Measurements from ENCODE around the gene ACY1. TPM values are rescaled to one million over a fixed set of nuclear protein-coding genes. Genes with fewer than 3 reads are reported as not detected.

The ACY1 gene
- total and polyA plus RNA-seq, 7 experiments from 2014 or later, result 7.8 to 28.3 (median 12.4) TPM

DNA sequence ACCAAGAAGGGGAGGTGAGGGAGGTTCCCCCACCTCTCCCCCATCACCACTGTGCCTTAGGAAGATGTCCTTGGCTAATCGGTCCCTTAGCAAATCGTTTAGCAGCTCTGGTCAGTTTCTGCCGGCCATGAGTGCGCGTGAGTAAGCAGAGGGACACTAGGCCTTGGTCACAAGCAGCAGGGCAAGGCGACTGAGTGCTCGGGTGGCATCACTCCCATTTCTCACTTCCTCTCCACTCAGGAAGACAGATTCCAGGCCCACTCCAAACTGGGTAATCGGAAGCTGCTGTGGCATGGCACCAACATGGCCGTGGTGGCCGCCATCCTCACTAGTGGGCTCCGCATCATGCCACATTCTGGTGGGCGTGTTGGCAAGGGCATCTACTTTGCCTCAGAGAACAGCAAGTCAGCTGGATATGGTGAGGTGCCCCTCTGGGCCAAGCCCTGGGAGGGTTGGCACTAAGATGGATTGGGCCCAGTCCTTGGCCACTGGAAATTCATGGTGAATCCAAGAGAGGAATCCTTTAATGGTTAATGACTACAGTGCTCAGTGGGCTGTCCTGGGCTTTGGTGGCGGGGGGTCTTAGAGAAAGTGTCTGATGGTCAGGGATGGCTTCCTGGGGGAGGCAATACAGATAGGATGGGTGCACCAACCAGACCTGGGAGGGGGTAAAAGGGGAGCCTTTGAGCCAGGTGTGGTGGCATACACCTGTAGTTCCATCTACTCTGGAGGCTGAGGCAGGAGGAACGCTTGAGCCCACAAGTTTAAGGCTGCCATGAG is 37.2 kb upstream of the ACY1 start:
- no peaks in the 10 kb centered on the region for H3K27me3 ChIP-seq (ENCODE audit: control insufficient read depth in 2 of 2, insufficient read depth in 2 of 2, low read length in 2 of 2)
- peaks cover 6 to 19% (median 9%) of the 10 kb centered on the region in 7 donors for H3K4me1 Mint-ChIP-seq
- CTCF ChIA-PET, result interaction anchor here (0.7 kb wide), 1 partner anchor 199 kb away, joined by 3 read pairs; no protein-coding TSS in a partner anchor
- H3K27ac ChIP-seq (ENCODE audit: low read depth, low read length), result no peak overlapping the region
- H3K9me3 Mint-ChIP-seq, result no peaks in the 10 kb centered on the region
- intact Hi-C loops (cut with micrococcal nuclease), result no loop called here
- no peak overlapping the region for H3K27ac Mint-ChIP-seq
- peak overlapping the region in 1 of 10 donors; percentile 38 for H3K4me3 Mint-ChIP-seq
- H3K9me3 ChIP-seq (ENCODE audit: control insufficient read depth in 2 of 3, low read length in 3 of 3), result no peaks in the 10 kb centered on the region
- POLR2A ChIA-PET, result interaction anchor here (1.1 kb wide), 1 partner anchor 21 kb away, joined by 3 read pairs; the partner anchor contains the start of gene PCBP4
- ATAC-seq (no peak), DNase-seq (peak in 1 of 9 donors; percentile 5)
- peaks cover 0 to under 1% (median 0%) of the 10 kb centered on the region in 5 donors for H3K27me3 Mint-ChIP-seq
- no peaks in the 10 kb centered on the region for H3K36me3 ChIP-seq (ENCODE audit: control insufficient read depth in 2 of 3, insufficient read depth in 3 of 3, low read length in 3 of 3)
- H3K36me3 Mint-ChIP-seq, result peaks cover 0 to 6% (median 0%) of the 10 kb centered on the region in 5 donors
- no peak overlapping the region for H3K4me3 ChIP-seq (ENCODE audit: low read length)
- peaks cover 13 to 15% of the 10 kb centered on the region in 2 donors for H3K4me1 ChIP-seq (ENCODE audit: control insufficient read depth in 2 of 2, insufficient read depth in 2 of 2, low read length in 2 of 2)

GRCh38 chr3:51946796-51947195 is 36.5 kb upstream of the ACY1 start:
- H3K27ac Mint-ChIP-seq, result no peak overlapping the region
- no peaks in the 10 kb centered on the region for H3K9me3 Mint-ChIP-seq
- Histone ChIP-seq H3K27ac (ENCODE audit: low read depth, low read length) (no peak overlapping the region), H3K4me3 (ENCODE audit: low read length) (no peak overlapping the region), H3K36me3 (ENCODE audit: control insufficient read depth in 2 of 3, insufficient read depth in 3 of 3, low read length in 3 of 3) (no peaks in the 10 kb centered on the region), H3K9me3 (ENCODE audit: control insufficient read depth in 2 of 3, low read length in 3 of 3) (no peaks in the 10 kb centered on the region), H3K27me3 (ENCODE audit: control insufficient read depth in 2 of 2, insufficient read depth in 2 of 2, low read length in 2 of 2) (no peaks in the 10 kb centered on the region), H3K4me1 (ENCODE audit: control insufficient read depth in 2 of 2, insufficient read depth in 2 of 2, low read length in 2 of 2) (peaks cover 10 to 12% of the 10 kb centered on the region in 2 donors)
- ChIA-PET CTCF (no interaction called here), POLR2A (interaction anchor here (1.1 kb wide), 1 partner anchor 20 kb away, joined by 3 read pairs; the partner anchor contains the start of gene PCBP4)
- H3K4me1 Mint-ChIP-seq, result peaks cover 3 to 14% (median 6%) of the 10 kb centered on the region in 7 donors
- H3K27me3 Mint-ChIP-seq, result peaks cover 0 to 3% (median 0%) of the 10 kb centered on the region in 5 donors
- DNase-seq (no peak), ATAC-seq (no peak)
- intact Hi-C loops (cut with micrococcal nuclease), result no loop called here
- peaks cover 0 to 6% (median 0%) of the 10 kb centered on the region in 5 donors for H3K36me3 Mint-ChIP-seq
- no peak overlapping the region for H3K4me3 Mint-ChIP-seq

DNA sequence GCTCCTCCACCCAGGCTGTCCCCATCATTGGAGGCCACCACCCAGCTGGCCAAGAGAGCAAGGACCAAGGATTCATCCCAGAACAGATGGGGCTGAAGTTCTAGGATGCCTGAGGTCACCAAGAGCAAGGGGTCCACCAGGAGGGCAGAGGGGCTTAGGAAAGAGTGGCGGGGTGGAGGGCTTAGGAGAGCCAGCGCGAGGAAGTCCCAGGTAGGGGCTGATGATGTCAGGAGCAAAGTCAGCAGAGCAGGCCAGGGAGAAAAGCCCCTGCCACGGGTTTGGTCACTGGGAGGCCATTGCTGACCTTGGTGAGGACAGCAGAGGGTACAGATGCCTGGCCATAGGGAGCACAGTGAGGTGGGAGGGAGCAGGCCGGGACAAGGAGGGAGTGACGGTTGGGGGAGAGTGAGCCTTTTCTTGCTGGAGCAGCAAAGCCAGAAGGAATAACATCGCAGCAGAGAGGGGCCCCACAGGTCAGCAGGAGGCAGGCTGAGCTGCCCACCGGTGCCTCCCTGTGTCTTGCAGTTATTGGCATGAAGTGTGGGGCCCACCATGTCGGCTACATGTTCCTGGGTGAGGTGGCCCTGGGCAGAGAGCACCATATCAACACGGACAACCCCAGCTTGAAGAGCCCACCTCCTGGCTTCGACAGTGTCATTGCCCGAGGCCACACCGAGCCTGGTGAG is 36.0 kb upstream of the ACY1 start:
- H3K36me3 Mint-ChIP-seq, result peaks cover 0 to 6% (median 0%) of the 10 kb centered on the region in 5 donors
- Histone ChIP-seq H3K4me1 (ENCODE audit: control insufficient read depth in 2 of 2, insufficient read depth in 2 of 2, low read length in 2 of 2) (peaks cover 8 to 11% of the 10 kb centered on the region in 2 donors), H3K9me3 (ENCODE audit: control insufficient read depth in 2 of 3, low read length in 3 of 3) (no peaks in the 10 kb centered on the region), H3K36me3 (ENCODE audit: control insufficient read depth in 2 of 3, insufficient read depth in 3 of 3, low read length in 3 of 3) (no peaks in the 10 kb centered on the region), H3K27ac (ENCODE audit: low read depth, low read length) (no peak overlapping the region), H3K27me3 (ENCODE audit: control insufficient read depth in 2 of 2, insufficient read depth in 2 of 2, low read length in 2 of 2) (no peaks in the 10 kb centered on the region), H3K4me3 (ENCODE audit: low read length) (no peak overlapping the region)
- no peaks in the 10 kb centered on the region for H3K9me3 Mint-ChIP-seq
- POLR2A ChIA-PET, result interaction anchor here (1.1 kb wide), 1 partner anchor 19 kb away, joined by 3 read pairs; the partner anchor contains the start of gene PCBP4
- no peak overlapping the region for H3K4me3 Mint-ChIP-seq
- CTCF ChIA-PET, result no interaction called here
- no peak for ATAC-seq
- H3K27ac Mint-ChIP-seq, result peak overlapping the region in 1 of 9 donors; percentile 70
- H3K27me3 Mint-ChIP-seq, result peaks cover 0 to 9% (median 4%) of the 10 kb centered on the region in 5 donors
- peak in 1 of 9 donors; percentile 3 for DNase-seq
- H3K4me1 Mint-ChIP-seq, result peaks cover 3 to 8% (median 6%) of the 10 kb centered on the region in 7 donors
- intact Hi-C loops (cut with micrococcal nuclease), result no loop called here

GRCh38 chr3:51948016-51948580 is 35.2 kb upstream of the ACY1 start:
- H3K27ac ChIP-seq (ENCODE audit: low read depth, low read length), result no peak overlapping the region
- H3K4me3 ChIP-seq (ENCODE audit: low read length), result no peak overlapping the region
- ATAC-seq, result no peak
- CTCF ChIA-PET, result no interaction called here
- Mint-ChIP-seq H3K4me3 (no peak overlapping the region), H3K36me3 (peaks cover 0 to 6% (median 0%) of the 10 kb centered on the region in 5 donors), H3K9me3 (no peaks in the 10 kb centered on the region), H3K27me3 (peaks cover 3 to 12% (median 7%) of the 10 kb centered on the region in 5 donors), H3K27ac (no peak overlapping the region), H3K4me1 (peaks cover 0 to 5% (median under 1%) of the 10 kb centered on the region in 7 donors)
- no peaks in the 10 kb centered on the region for H3K27me3 ChIP-seq (ENCODE audit: control insufficient read depth in 2 of 2, insufficient read depth in 2 of 2, low read length in 2 of 2)
- no peaks in the 10 kb centered on the region for H3K9me3 ChIP-seq (ENCODE audit: control insufficient read depth in 2 of 3, low read length in 3 of 3)
- no peaks in the 10 kb centered on the region for H3K36me3 ChIP-seq (ENCODE audit: control insufficient read depth in 2 of 3, insufficient read depth in 3 of 3, low read length in 3 of 3)
- POLR2A ChIA-PET, result no interaction called here
- intact Hi-C loops (cut with micrococcal nuclease), result no loop called here
- peak in 1 of 9 donors; percentile 4 for DNase-seq
- H3K4me1 ChIP-seq (ENCODE audit: control insufficient read depth in 2 of 2, insufficient read depth in 2 of 2, low read length in 2 of 2), result peaks cover under 1 to 3% of the 10 kb centered on the region in 2 donors

GRCh38 chr3:51949121-51949520 is 34.2 kb upstream of the ACY1 start:
- intact Hi-C loops (cut with micrococcal nuclease), result no loop called here
- peaks cover 0 to 8% (median 0%) of the 10 kb centered on the region in 7 donors for H3K4me1 Mint-ChIP-seq
- no peak for ATAC-seq
- no peak overlapping the region for H3K27ac Mint-ChIP-seq
- peaks cover 13 to 22% (median 17%) of the 10 kb centered on the region in 5 donors for H3K27me3 Mint-ChIP-seq
- H3K4me3 ChIP-seq (ENCODE audit: low read length), result no peak overlapping the region
- H3K9me3 Mint-ChIP-seq, result no peaks in the 10 kb centered on the region
- H3K27ac ChIP-seq (ENCODE audit: low read depth, low read length), result no peak overlapping the region
- H3K36me3 ChIP-seq (ENCODE audit: control insufficient read depth in 2 of 3, insufficient read depth in 3 of 3, low read length in 3 of 3), result no peaks in the 10 kb centered on the region
- ChIA-PET POLR2A (no interaction called here), CTCF (no interaction called here)
- H3K4me1 ChIP-seq (ENCODE audit: control insufficient read depth in 2 of 2, insufficient read depth in 2 of 2, low read length in 2 of 2), result no peaks in the 10 kb centered on the region
- peaks cover 0 to 6% (median 0%) of the 10 kb centered on the region in 5 donors for H3K36me3 Mint-ChIP-seq
- DNase-seq, result no peak
- no peak overlapping the region for H3K4me3 Mint-ChIP-seq
- H3K9me3 ChIP-seq (ENCODE audit: control insufficient read depth in 2 of 3, low read length in 3 of 3), result no peaks in the 10 kb centered on the region
- no peaks in the 10 kb centered on the region for H3K27me3 ChIP-seq (ENCODE audit: control insufficient read depth in 2 of 2, insufficient read depth in 2 of 2, low read length in 2 of 2)

- no peak overlapping the region for H3K4me3 ChIP-seq (ENCODE audit: low read length)
- ChIA-PET CTCF (interaction anchor here (0.6 kb wide), 1 partner anchor 1154 kb away, joined by 4 read pairs; no protein-coding TSS in a partner anchor), POLR2A (interaction anchor here (0.7 to 1.3 kb wide), 2 partner anchors 19 to 133 kb away, joined by 3 to 4 read pairs; no protein-coding TSS in a partner anchor)
- DNase-seq (no peak), ATAC-seq (no peak)
- intact Hi-C loops (cut with micrococcal nuclease), result no loop called here
- peaks cover 0 to 3% of the 10 kb centered on the region in 2 donors for H3K27me3 ChIP-seq (ENCODE audit: control insufficient read depth in 2 of 2, insufficient read depth in 2 of 2, low read length in 2 of 2)
- H3K27ac ChIP-seq (ENCODE audit: low read depth, low read length), result no peak overlapping the region
- H3K36me3 Mint-ChIP-seq, result peaks cover 0 to 6% (median 0%) of the 10 kb centered on the region in 5 donors
- H3K4me1 ChIP-seq (ENCODE audit: control insufficient read depth in 2 of 2, insufficient read depth in 2 of 2, low read length in 2 of 2), result no peaks in the 10 kb centered on the region
- peaks cover 16 to 35% (median 21%) of the 10 kb centered on the region in 5 donors for H3K27me3 Mint-ChIP-seq
- peaks cover 0 to 5% (median 0%) of the 10 kb centered on the region in 7 donors for H3K4me1 Mint-ChIP-seq
- no peaks in the 10 kb centered on the region for H3K9me3 Mint-ChIP-seq
- no peaks in the 10 kb centered on the region for H3K36me3 ChIP-seq (ENCODE audit: control insufficient read depth in 2 of 3, insufficient read depth in 3 of 3, low read length in 3 of 3)
- no peaks in the 10 kb centered on the region for H3K9me3 ChIP-seq (ENCODE audit: control insufficient read depth in 2 of 3, low read length in 3 of 3)
- no peak overlapping the region for H3K4me3 Mint-ChIP-seq
- no peak overlapping the region for H3K27ac Mint-ChIP-seq
These were observed 32.4 kb upstream of the ACY1 start for GRCh38 chr3:51950899-51951298.

Measured in naive thymus-derived CD4-positive, alpha-beta T cell (primary cell).